ENCODE results near the gene PBX4. TPM values are rescaled to one million over a fixed set of nuclear protein-coding genes. Genes with fewer than 3 reads are reported as not detected.
A peak's percentile ranks its signal among the peaks of the same experiment; 100 is the strongest.

PBX4 gene
- total and polyA plus RNA-seq, 2 of the 8 experiments (the other 6 are each of a cell fraction or from before 2014, with no cell fraction given): 3.4 to 3.8 TPM

GRCh38 chr19:19529783-19530422 lies 88.6 kb downstream of the PBX4 start:
- no peak overlapping the region for H3K14ac ChIP-seq (ENCODE audit: insufficient read length)
- H3K4me2 ChIP-seq (ENCODE audit: insufficient read depth in 1 of 2, low read depth in 2 of 2, low read length in 2 of 2): no peak overlapping the region
- peaks cover 0 to 3% (median 3%) of the 10 kb centered on the region in 4 experiments; a peak in 3 of 7 replicates for H3K4me1 ChIP-seq (replicated peaks in 1 of 4; ENCODE audit: control insufficient read depth in 3 of 4, insufficient read depth in 4 of 4, low read length in 3 of 4)
- no peaks in the 10 kb centered on the region; a peak in 1 of 7 replicates for H3K27me3 ChIP-seq (replicated peaks in 1 of 4; ENCODE audit: control insufficient read depth in 3 of 4, extremely low read depth in 1 of 4, insufficient read depth in 3 of 4, low read length in 3 of 4)
- H3K4ac ChIP-seq (replicated peaks; ENCODE audit: insufficient read length, low read depth, low read length): no peak overlapping the region
- H2BK120ac ChIP-seq (replicated peaks; ENCODE audit: low read depth, low read length): no peak overlapping the region
- H2BK15ac ChIP-seq (ENCODE audit: low read length): no peak overlapping the region
- no peak overlapping the region for H3K9ac ChIP-seq (replicated peaks in 1 of 4; ENCODE audit: extremely low read depth in 1 of 4, low read depth in 3 of 4, low read length in 3 of 4)
- peaks cover 0 to 24% (median 10%) of the 10 kb centered on the region in 4 experiments; a peak in 6 of 8 replicates for H3K36me3 ChIP-seq (ENCODE audit: control insufficient read depth in 2 of 4, insufficient read depth in 4 of 4, low read length in 3 of 4)
- no peak overlapping the region for H2BK12ac ChIP-seq (ENCODE audit: low read depth, low read length)
- H3K27ac ChIP-seq (ENCODE audit: low read depth, low read length): no peak overlapping the region
- H2AFZ ChIP-seq (ENCODE audit: low read length): no peak overlapping the region
- CTCF ChIA-PET (ENCODE audit: partially characterized antibody): interaction anchor here (0.6 to 6.7 kb wide), 15 partner anchors 8 to 1021 kb away, joined by 3 to 181 read pairs (median 4); partner anchors contain the start of genes GMIP and TSSK6
- WGBS, 2 experiments (ENCODE audit: extremely low coverage in 1 of 2, insufficient coverage in 1 of 2, insufficient read length in 1 of 2, insufficient replicate concordance in 2 of 2, low coverage in 1 of 2, low lambda C conversion rate in 2 of 2, missing lambda C conversion rate in 1 of 2): 89% methylated on average over 9 of the region's 11 CpGs; no CpG with 5 or more reads in 1 of the 2 experiments
- no peak overlapping the region for H4K91ac ChIP-seq (replicated peaks; ENCODE audit: insufficient read length, low read length)
- H2AK5ac ChIP-seq (ENCODE audit: low read depth, low read length): no peak overlapping the region
- H3K18ac ChIP-seq (ENCODE audit: extremely low read depth, low read length): no peak overlapping the region
- H3K4me3 ChIP-seq (ENCODE audit: extremely low read depth in 1 of 4, insufficient read depth in 2 of 4, low read depth in 3 of 4, low read length in 4 of 4): no peak overlapping the region
- no peaks in the 10 kb centered on the region for H3K9me3 ChIP-seq (ENCODE audit: insufficient read depth in 2 of 2, low read depth in 1 of 2, low read length in 1 of 2)
- H3K56ac ChIP-seq (replicated peaks; ENCODE audit: insufficient read length, low read depth, low read length): no peak overlapping the region
- H3K79me1 ChIP-seq (ENCODE audit: low read depth, low read length): peaks cover 8% of the 10 kb centered on the region
- no peak overlapping the region for H2BK20ac ChIP-seq (ENCODE audit: low read length)
- no peak overlapping the region for H2BK5ac ChIP-seq (ENCODE audit: low read depth, low read length)
- H4K8ac ChIP-seq (ENCODE audit: extremely low read depth, insufficient read depth, low read length): no peak overlapping the region
- DNase-seq (ENCODE audit: low read depth in 1 of 2, low spot score in 2 of 2) (no peak), FAIRE-seq (no peak)
- H3K23me2 ChIP-seq (ENCODE audit: low read depth, low read length): no peaks in the 10 kb centered on the region
- peaks cover 9 to 31% of the 10 kb centered on the region in 2 experiments for H4K20me1 ChIP-seq (replicated peaks in 1 of 2; ENCODE audit: control insufficient read depth in 1 of 2, insufficient read depth in 2 of 2, low read length in 2 of 2)
- H3K79me2 ChIP-seq (ENCODE audit: control insufficient read depth in 1 of 2, insufficient read depth in 2 of 2, low read length in 2 of 2): no peaks in the 10 kb centered on the region
- POLR2A ChIA-PET (ENCODE audit: partially characterized antibody): interaction anchor here (0.6 to 3.5 kb wide), 17 partner anchors 8 to 197 kb away, joined by 3 to 34 read pairs (median 3); partner anchors contain the start of genes GATAD2A, GMIP, LPAR2 and NDUFA13
- no peak overlapping the region for H3K23ac ChIP-seq (ENCODE audit: insufficient read length)
- no peak overlapping the region for H4K5ac ChIP-seq (ENCODE audit: insufficient read length, low read depth, low read length)
- TF ChIP-seq SIN3A (conservative IDR thresholded peaks at IDR 0.05 in 1 of 2, IDR thresholded peaks at IDR 0.05 in 1 of 2; ENCODE audit: low read depth in 1 of 2, low read length in 2 of 2) (0 out of 4 replicates have a peak, but pooled peaks of 1 of the 2 experiments have one; percentile 10), CHD2 (IDR thresholded peaks at IDR 0.05; ENCODE audit: low read length) (no peak), ASH2L (IDR thresholded peaks at IDR 0.05; ENCODE audit: low read length) (no peak)
